Measurements from ENCODE around the gene LUC7L3. TPM values are rescaled to one million over a fixed set of nuclear protein-coding genes. Genes with fewer than 3 reads are reported as not detected.

LUC7L3 gene
- total and polyA plus RNA-seq, 2 of the 13 experiments (the other 11 are each of a cell fraction or from before 2014, with no cell fraction given) = 108 to 120 TPM

- TF ChIP-seq CSRNP1 (CRISPR knock-in tag; IDR thresholded peaks at IDR 0.05) (no peak), NCOR1 (IDR thresholded peaks at IDR 0.05; ENCODE audit: borderline replicate concordance, low read length) (peak; percentile 53), ARHGAP35 (CRISPR knock-in tag; IDR thresholded peaks at IDR 0.05; ENCODE audit: borderline replicate concordance) (no peak), HOXA3 (CRISPR knock-in tag; IDR thresholded peaks at IDR 0.05) (peak; percentile 52), CEBPG (CRISPR knock-in tag; IDR thresholded peaks at IDR 0.05) (peak; percentile 10), ELF4 (CRISPR knock-in tag; IDR thresholded peaks at IDR 0.05; ENCODE audit: borderline replicate concordance) (peak; percentile 75; the same call in 1 of the 2 replicates), MED13 (CRISPR knock-in tag; IDR thresholded peaks at IDR 0.05) (no peak), ZNF510 (CRISPR knock-in tag; IDR thresholded peaks at IDR 0.05; ENCODE audit: low read depth) (peak; percentile 61; the same call in 1 of the 2 replicates), ZSCAN9 (CRISPR knock-in tag; IDR thresholded peaks at IDR 0.05; ENCODE audit: borderline replicate concordance) (no peak), ZNF292 (CRISPR knock-in tag; IDR thresholded peaks at IDR 0.05; ENCODE audit: borderline replicate concordance, low read depth) (0 out of 2 replicates have a peak, but pooled peaks have one; percentile 48), ZBTB25 (CRISPR knock-in tag; IDR thresholded peaks at IDR 0.05) (0 out of 2 replicates have a peak, but pooled peaks have one; percentile 42), JUN (CRISPR knock-in tag; IDR thresholded peaks at IDR 0.05) (0 out of 2 replicates have a peak, but pooled peaks have one; percentile 22), NR2F1 (CRISPR knock-in tag; IDR thresholded peaks at IDR 0.05) (peak in 1 of 2 experiments; percentile 56; a peak in 1 of 4 replicates), ZNF350 (CRISPR knock-in tag; IDR thresholded peaks at IDR 0.05; ENCODE audit: borderline replicate concordance, low read depth) (peak; percentile 27; the same call in 1 of the 2 replicates), FOSL1 (CRISPR knock-in tag; IDR thresholded peaks at IDR 0.05; ENCODE audit: borderline replicate concordance) (0 out of 2 replicates have a peak, but pooled peaks have one; percentile 30), MAFF (IDR thresholded peaks at IDR 0.05; ENCODE audit: low read depth, low read length) (peak; percentile 47), GATAD2A (CRISPR knock-in tag; IDR thresholded peaks at IDR 0.05) (peak; percentile 54), ZFAT (CRISPR knock-in tag; conservative IDR thresholded peaks at IDR 0.05) (no peak), ZNF598 (CRISPR knock-in tag; IDR thresholded peaks at IDR 0.05; ENCODE audit: borderline replicate concordance) (no peak), PTBP1 (IDR thresholded peaks at IDR 0.05; ENCODE audit: low read depth, low read length, poor library complexity, severe bottlenecking) (no peak), PAXIP1 (CRISPR knock-in tag; conservative IDR thresholded peaks at IDR 0.05) (peak; percentile 73)
Observed at GRCh38 chr17:50691550-50692447, 27.6 kb upstream of the LUC7L3 start (continued).
